Skeletal muscle tissue (tissue), 2 donors: Measurements from ENCODE around the gene NIF3L1. TPM values are rescaled to one million over a fixed set of nuclear protein-coding genes. Genes with fewer than 3 reads are reported as not detected.

Experiments used
- small RNA-seq: library from RNA; depleted of rRNA; stranded (forward); fragments of <200 nt; gene quantifications from one replicate; pipeline ENCODE3, GENCODE V24; 2014
- total RNA-seq: library from RNA; depleted of rRNA; stranded (reverse); fragments of >200 nt; gene quantifications from one replicate; pipeline ENCODE4 v1.2.3, GENCODE V29; 2014

The NIF3L1 gene
- total RNA-seq, 1 donor from 2014 or later: 23.0 TPM

Small RNAs within 50 kb of the gene (small RNA-seq; reads per million reads assigned to genes)
- gene RF00019 (not detected), gene RNA5SP115 (0.07 reads per million), gene RNU6-312P (not detected), gene RNU6-762P (not detected)

Other genes starting within 250 kb of the NIF3L1 start
- 180 TPM for gene BZW1, start 77.5 kb upstream of the NIF3L1 start, total RNA-seq
- 99.2 TPM for gene CLK1, start 24.7 kb upstream of the NIF3L1 start, total RNA-seq
- gene PPIL3, start 294 bp upstream of the NIF3L1 start, total RNA-seq: 63.7 TPM
- gene ORC2, start 74.3 kb downstream of the NIF3L1 start, total RNA-seq: 17.2 TPM
- gene HYCC2, start 182.3 kb downstream of the NIF3L1 start, total RNA-seq: 16.7 TPM
- 87.7 TPM for gene NDUFB3, start 182.6 kb downstream of the NIF3L1 start, total RNA-seq
- gene CFLAR, start 226.8 kb downstream of the NIF3L1 start, total RNA-seq: 62.6 TPM